HL-60/S4 (cell line): Measurements from ENCODE around the gene MYH11.
"Not testable (repeated sequence)": the region's sequence is repeated elsewhere in the genome, so short reads cannot be mapped to it uniquely, and the experiment has no call there.

Experiments used
- in situ Hi-C: fragments of 300-500 bp; cut with MboI; formaldehyde crosslinking; loops from 2 replicates; pipeline ENCODE4 v1.14.3; 2022; ENCODE audit warnings: low sequenced_read_pairs

The MYH11 gene

DNA sequence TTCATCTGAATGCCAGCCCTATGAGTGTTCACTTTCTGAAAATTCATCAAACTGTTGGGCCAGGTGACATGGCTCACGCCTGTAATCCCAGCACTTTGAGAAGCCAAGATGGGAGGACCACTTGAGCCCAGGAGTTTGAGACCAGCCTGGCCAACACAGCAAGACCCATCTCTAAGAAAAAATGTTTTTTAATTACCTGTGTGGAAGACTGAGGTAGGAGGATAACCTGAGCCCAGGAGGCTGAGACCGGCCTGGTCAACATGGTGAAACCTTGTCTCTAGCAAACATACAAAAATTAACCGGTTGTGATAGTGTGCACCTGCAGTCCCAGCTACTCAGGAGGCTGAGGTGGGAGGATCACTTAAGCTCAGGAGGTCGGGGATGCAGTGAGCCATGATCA lies 10.3 kb downstream of the MYH11 start:
- in situ Hi-C loops: no loop called here

DNA sequence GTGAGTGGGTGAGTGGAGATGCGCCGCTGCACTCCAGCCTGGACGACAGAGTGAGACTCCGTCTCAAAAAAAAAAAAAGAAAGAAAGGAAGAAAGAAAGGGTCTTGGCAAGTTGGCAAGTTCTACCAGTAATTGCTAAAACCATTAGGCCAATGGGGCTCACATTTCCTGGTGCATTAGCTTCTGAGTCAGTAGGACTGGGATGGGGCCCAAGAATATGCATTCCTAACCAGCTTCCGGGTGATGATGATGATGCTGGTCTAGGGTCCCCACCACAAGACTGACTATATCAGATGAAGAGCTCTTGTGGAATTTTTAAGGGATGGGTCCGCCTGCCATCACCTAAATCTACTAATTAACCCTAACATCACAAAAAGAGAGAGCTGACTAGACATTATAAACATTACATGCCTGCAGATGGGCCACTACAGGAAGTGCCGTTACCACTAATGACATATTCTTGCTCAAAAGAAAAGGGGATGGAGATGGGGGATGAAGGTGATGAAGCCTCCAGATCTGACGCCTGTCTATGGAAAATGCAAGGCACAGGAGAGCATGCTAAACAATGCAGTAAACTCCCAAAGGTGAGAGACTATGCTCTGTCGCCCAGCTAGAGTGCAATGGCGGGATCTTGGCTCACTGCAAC lies 13.1 kb downstream of the MYH11 start:
- in situ Hi-C loops: no loop called here

DNA sequence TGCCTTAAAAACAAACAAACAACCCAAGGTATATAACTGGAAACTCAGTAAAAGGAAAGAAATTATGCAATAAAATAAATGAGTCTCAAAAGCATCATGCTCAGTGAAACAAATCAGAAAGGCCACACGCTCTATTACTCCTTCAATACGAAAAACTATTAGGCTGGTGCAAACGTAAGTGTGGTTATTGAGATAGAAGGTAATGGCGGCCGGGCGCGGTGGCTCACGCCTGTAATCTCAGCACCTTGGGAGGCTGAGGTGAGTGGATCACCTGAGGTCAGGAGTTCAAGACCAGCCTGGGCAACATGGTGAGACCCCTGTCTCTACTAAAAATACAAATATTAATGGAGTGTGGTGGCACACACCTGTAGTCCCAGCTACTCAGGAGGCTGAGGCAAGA lies 17.6 kb downstream of the MYH11 start:
- in situ Hi-C loops: not testable (repeated sequence)

DNA sequence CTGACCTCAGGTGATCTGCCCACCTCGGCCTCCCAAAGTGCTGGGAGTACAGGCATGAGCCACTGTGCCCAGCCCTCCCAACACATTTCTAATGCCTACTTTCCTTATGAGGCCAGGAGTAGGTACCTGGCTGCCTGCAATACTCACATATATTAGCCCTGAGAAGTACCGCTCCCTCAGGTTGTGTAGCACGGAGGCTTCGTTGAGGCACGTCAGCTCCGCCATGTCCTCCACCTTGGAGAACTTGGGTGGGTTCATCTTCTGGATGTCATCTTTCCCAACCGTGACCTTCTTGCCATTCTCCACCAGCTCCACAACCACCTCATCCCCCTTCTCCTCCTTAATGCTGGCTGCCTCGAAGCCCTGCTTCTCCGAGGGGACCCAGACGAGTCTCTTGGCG lies 19.1 kb downstream of the MYH11 start:
- in situ Hi-C loops: no loop called here

DNA sequence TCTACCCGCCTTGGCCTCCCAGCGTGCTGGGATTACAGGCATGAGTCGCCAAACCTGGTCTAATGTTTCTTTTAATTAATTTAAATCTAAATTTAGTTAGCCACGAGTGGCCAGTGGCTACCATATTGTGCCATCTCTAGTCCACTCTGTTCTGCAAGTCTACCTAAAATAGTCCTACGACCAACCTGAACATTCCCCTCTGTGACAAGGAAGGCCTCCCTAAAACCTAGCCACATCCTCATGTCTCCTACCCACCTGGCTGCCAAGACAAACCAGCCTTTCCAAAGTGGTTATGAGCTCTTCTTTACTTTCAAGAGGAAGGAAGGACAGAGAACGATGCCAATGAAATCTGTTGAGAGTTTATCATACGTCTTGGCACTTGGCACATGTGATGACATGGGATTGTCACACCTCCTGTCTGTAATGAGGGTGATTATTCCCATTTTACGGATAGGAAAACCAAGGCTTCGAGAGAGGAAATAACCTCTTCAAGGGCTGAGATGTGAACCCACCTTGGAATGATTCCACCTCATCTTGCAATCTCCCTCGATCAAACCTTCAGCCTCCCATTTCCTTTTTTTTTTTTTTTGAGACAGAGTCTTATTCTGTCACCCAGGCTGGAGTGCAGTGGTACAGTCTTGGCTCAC lies 19.7 kb downstream of the MYH11 start:
- in situ Hi-C loops: no loop called here

DNA sequence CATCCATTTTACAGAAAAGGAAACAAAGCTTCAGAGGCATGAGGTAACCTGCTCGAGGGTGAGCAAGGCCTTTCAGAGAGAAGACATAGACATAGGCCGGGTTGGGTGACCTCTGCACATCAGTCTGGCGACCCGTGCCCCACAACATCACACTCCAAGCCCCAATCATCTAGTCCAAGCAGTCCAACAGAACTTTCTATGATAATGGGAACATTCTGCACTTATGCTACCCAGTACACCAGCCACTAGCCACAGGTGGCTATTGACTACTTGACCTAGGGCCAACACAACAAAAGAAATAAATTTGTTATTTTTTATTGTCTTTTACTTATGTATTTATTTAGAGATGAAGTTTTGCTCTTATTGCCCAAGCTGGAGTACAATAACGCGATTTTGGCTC lies 20.8 kb downstream of the MYH11 start:
- in situ Hi-C loops: no loop called here

DNA sequence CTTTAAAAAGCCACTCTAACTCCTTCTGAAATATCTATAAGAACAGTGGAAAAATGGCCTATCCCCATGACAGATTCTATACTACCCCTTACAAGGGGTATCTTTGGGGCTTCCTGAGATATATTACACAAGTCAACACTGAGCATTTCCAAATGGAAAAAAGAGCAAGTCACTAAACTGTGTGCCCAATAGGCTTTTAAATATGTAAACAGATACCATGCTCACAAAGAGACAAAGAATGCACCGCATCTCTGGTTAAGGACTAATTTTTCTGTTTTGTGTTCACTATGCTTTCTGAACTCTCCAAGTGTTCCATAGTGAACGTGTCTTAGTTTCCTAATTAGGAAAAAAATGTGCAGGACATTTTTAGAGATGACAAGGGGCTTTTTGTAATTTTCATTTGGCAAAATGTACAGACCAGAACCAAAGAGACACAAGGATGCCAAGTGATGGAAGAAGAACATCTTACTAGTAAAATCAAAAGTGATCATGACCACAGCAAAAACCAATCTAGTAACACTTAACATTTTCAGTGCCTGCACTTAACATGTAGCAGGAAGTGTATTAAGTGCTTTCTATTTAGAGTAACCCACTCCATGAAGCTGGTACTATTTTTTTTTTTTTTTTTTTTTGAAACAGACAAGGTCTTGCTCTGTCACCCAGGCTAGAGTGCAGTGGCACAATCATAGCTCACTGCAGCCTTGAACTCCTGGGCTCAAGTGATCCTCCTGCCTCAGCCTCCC lies 21.5 kb downstream of the MYH11 start:
- in situ Hi-C loops: no loop called here

DNA sequence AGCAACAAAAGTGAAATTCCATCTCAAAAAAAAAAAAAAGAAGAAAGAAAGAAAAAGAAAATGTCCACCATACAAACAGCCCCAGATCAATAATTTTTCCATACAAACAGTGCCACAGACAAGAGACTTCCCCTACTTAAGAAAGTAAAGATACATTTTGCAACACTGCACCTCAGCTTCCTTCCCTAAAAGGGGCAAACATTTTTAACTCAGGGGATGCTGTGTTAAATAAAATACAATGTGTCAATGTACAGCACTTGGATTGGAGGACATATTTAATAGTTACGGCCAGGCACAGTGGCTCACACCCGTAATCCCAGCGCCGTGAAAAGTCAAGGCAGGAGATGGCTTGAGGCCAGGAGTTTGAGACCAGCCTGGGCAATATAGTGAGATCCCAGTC lies 22.3 kb downstream of the MYH11 start:
- in situ Hi-C loops: no loop called here

DNA sequence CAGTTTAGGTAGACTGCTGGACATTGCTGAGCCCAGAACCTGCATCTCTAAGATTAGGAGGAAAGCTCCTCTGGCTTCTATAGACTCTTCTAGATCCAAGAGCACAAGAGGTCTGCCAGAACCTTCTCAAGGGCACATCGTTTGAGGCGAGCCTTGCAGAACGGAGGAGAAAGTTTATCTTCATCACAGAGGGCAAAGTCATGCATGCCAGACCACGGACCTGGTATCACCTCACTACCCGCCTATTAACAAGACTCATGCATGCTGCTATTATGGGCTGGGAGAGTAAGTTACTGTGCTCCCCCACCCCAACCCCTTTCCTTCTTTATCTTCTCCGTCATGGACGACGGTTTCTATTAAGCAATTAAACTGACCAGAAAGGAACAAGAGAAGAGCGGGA lies 23.3 kb downstream of the MYH11 start:
- in situ Hi-C loops: no loop called here

DNA sequence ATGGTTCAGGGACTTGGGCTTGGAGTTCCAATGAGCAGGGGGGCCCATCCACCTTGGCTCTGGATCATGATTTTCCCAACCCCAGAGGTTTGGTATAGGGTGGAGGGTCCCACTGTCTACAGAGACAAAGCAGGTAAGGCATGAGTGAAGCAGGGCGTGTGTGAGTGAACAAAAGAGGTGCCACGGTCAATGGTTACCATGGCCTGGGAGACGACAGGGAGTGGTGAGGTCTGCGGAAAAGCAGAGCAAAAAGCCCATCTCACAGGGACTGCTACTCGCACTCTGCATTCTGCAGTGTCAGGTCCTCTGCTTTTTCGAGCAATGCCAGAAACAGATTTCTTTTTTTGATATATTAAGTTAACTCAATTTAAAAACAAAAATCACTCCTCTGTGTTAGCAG lies 24.6 kb downstream of the MYH11 start:
- in situ Hi-C loops: no loop called here

DNA sequence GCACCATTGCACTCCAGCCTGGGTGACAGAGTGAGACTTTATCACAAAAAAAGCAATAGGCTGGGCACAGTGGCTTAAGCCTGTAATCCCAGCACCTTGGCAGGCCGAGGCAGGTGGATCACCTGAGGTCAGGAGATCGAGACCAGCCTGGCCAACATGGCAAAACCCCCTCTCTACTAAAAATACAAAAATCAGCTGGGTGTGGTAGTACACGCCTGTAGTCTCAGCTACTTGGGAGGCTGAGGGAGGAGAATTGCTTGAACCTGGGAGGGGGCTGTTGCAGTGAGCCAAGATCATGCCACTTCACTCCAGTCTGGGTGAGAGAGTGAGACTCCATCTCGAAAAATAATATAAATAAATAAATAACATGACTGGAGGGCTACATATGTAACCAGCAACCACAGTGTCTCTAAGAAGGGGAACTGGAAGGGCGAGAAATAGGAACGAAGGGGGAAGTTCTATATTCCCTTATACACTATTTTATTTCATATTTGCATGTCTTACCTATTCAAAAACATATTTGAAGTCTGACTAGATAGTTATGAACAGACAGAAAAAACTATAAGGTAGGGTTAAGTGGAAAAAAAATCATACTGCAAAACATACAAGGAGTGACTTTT lies 25.9 kb downstream of the MYH11 start:
- in situ Hi-C loops: no loop called here

DNA sequence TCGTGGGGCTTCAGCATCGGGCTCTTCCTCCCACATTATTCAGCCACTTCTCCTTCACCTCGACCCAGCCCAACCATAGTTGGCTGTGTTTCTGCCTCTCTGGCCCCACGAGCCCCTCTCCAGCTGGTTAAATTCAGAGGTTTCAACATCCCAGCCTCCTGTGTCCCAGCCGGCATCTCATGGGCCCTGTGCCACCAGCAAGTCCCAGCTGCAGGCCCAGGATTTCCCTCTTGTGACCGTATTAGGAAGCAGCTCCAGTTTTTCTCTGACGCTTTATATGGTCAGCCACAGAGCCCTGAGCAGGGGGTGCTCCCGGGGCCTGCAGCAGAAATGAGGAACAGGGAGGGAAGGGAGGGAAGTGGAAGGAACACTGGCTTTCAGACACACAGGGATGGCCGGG lies 27.4 kb downstream of the MYH11 start:
- in situ Hi-C loops: no loop called here

DNA sequence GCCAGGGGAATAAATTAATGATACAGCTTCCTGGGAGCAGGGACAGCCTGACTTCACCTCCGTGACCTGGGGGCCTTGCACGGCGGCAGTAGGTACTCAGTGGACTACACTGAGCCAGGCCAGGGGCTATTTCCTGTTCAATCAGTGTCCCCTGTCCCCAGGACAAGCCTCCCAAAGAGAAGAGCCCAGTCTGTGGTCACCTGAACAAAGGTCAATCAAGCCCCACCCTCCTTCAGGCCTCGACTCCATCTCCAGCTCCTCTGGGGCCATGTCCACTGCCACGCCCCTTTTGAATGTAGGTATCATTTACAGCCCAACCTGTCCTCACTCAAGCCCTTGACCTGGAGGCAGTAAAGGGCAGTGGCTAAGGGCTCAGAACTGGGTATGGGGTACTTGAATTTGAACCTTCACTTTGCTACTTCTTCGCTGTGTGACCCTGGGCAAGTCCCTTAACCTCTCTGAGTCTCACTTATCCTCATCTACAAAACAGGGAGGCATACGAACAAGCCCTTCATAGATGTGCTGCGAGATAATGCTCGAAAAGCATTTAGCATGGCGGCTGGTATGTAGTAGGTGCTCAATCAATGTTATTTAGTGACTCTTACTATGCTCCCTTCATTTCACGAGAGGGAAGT lies 29.0 kb downstream of the MYH11 start:
- in situ Hi-C loops: no loop called here

DNA sequence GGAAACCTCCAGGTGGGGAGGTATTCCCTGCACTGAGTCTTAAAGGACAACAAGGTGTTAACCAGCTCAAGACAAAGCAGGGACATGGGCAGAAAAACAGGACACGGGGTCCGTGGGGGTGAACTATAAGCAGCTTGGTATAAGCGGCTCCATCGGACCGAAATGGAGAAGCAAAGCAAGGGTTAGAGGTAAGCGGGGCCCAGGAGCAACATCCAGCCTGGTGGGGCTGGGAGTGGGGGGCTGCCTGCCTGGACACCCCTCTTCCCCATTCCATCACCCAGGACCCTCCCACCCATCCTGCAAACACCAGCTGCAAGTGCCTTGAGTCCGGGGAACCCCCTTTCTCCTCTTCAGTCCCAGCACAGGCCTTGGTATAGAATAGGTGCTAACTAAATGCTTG lies 29.5 kb downstream of the MYH11 start:
- in situ Hi-C loops: no loop called here

DNA sequence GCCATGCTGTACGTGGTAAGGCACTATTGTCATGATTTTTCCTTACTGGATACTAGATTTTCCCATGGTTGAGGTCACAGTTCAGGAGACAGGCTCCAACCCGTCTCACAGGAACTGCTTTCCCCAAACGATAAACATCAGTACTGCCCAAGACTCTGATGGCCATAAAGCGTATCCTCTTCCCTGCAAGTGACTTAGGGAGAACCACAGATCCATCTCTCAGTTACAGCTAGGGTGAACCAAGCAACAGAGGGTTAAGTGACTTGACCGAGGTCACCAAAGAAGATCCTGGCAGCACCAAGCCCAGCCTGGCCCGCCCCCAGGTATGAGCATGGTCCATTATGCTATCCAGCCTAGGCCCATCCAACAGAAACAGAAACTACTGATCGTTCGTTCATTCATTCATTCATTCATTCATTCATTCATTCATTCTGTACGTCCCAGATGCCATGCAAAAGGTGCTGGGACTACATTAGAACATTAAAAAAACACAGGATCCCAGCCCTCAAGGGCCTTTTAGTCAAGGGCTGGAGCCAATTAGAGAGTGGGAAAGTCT lies 31.0 kb downstream of the MYH11 start:
- in situ Hi-C loops: no loop called here

DNA sequence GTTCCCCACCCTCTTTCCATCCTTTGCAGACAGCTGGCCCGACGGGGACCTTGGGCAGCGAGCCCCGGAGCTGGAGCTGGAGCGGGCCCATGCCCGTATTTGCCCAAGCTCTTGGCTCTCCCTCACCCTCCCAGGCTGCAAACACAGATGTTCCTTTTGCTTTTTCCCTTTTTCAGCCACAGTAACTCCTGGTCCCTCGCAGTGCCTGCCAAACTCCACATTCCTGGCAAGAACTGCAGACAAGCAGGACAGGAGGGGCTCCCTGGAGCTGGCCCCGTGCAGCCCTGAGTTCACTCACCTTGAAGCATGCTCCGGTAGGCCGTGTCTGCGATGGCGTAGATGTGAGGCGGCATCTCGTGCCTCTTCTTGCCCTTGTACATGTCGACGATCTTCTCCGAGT lies 33.9 kb downstream of the MYH11 start:
- in situ Hi-C loops: no loop called here

DNA sequence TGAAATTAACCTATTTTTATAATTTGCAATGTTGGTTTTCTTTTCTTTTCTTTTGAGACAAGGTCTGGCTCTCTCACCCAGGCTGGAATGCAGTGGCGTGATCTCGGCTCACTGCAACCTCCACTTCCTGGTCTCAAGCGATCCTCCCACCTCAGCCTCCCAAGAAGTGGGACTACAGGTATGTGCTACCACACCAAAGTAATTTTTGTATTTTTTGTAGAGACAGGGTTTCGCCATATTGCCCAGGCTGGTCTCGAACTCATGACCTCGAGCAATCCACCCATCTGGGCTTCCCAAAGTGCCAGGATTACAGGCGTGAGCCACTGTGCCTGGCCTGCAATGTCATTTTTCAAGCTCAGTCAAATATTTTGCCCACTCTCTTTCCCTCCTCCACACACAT lies 36.0 kb downstream of the MYH11 start:
- in situ Hi-C loops: no loop called here

DNA sequence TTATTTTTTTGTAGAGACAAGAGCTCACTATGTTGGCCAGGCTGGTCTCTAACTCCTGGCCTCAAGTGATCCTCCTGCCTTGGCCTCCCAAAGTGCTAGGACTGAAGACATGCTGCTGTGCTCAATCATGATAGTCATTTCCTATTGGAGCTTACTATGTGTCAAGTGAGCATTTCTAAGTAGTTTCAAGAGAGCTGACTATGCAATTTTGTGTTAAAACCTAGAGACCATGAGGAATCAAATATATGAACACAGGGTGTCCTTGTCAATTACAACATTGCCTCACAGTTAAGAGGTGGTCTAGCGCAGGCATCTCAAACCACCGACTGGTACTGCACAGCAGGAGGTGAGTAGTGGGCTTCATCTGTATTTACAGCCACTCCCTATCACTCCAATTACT lies 37.8 kb downstream of the MYH11 start:
- in situ Hi-C loops: no loop called here

DNA sequence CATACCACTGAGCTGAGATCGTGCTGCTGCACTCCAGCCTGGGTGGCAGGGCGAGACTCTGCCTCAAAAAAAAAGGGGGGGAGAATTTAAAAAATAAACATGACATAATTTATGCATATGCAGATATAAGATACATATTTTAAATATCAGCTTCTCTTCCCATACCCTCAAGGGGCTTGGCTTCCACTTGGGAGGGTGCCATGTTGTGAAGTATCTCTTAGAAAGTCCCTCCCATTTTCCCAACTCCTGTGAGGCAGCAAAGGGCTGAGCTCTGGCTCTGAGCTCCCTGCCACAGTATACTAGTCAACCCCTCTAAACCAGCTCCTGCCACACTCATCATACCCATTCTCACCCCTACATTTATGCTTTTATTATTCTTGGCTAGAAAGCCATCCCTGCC lies 39.4 kb downstream of the MYH11 start:
- in situ Hi-C loops: no loop called here

DNA sequence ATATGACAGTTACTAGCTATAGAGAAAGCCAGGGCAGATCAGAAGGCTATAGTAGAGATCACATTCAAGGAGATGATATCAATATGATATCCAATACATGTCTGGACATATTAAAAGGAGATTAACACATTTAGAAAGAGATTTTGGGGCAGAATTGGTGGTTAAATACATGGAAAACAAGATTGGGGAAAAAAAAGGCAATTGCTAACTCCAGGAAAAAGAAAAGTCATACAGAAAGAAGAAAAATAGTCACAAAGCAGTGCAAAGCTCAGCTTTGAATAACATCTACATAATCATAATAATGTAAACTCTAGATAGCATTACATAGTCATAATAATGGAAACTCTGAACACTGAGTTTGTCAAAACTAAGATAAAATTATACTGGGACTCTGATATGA lies 40.6 kb downstream of the MYH11 start:
- in situ Hi-C loops: no loop called here

DNA sequence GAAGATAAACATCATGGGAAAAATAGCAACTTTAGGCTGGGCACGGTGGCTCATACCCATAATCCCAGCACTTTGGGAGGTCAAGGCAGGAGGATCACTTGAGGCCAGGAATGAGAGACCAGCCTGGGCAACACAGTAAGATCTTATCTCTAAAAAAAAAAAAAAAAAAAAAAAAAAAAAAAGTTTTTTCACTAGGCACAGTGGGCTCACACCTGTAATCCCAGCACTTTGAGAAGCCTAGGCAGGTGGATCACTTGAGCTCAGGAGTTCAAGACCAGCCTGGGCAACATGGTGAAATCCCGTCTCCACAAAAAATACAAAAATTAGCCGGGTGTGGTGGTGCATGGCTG lies 44.5 kb downstream of the MYH11 start:
- in situ Hi-C loops: not testable (repeated sequence)
